Measurements from ENCODE around the gene HAP1.

DNA sequence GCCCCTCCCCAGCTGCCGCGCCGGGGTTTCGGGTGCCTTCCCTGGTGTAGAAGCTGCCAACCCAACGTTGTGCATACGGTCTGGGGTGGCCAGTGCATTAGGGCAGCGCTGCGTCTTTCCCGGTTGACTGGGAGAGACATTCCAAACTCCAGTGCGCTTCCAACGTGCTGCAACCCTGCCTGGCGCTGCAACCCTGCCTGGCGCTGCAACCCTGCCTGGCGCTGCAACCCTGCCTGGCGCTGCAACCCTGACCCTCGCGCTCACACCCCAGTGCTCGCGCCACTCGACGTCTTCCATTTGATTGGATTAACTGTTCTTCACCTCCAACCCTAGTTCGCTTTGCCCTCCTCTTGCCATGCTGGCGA, 488 bp upstream of the HAP1 start:
- no peak for TF ChIP-seq CTCF (IDR thresholded peaks at IDR 0.05)
- no peak for TF ChIP-seq POLR2A (IDR thresholded peaks at IDR 0.05)
- TF ChIP-seq POLR2AphosphoS5 (IDR thresholded peaks at IDR 0.05) = no peak

Measured in suprapubic skin (tissue), 4 donors.